ENCODE measurements around the gene RRBP1.
A peak's percentile ranks its signal among the peaks of the same experiment; 100 is the strongest.
"Not testable (repeated sequence)": the region's sequence is repeated elsewhere in the genome, so short reads cannot be mapped to it uniquely, and the experiment has no call there.

The RRBP1 gene

GRCh38 chr20:17707951-17708350 is 25.9 kb upstream of the RRBP1 start:
- not testable (repeated sequence) for DNase-seq

- no peak for DNase-seq
Measured at GRCh38 chr20:17706632-17707031, 24.6 kb upstream of the RRBP1 start.

GRCh38 chr20:17705916-17706315 is 23.9 kb upstream of the RRBP1 start:
- DNase-seq, result no peak

- no peak for DNase-seq
Measured at GRCh38 chr20:17704589-17705317, 22.7 kb upstream of the RRBP1 start.

- no peak for DNase-seq
Measured at GRCh38 chr20:17701826-17702225, 19.8 kb upstream of the RRBP1 start.

- DNase-seq, result no peak
Measured at GRCh38 chr20:17700637-17701036, 18.6 kb upstream of the RRBP1 start.

GRCh38 chr20:17699931-17700351 is 17.9 kb upstream of the RRBP1 start, which contains the start of gene BANF2:
Gene BANF2, plus strand, starts transcription at chr20:17699966. Its CDS starts 25,060 bp downstream, at chr20:17725026.
- DNase-seq, result no peak

- DNase-seq, result no peak
Measured at GRCh38 chr20:17698384-17698783, 16.3 kb upstream of the RRBP1 start.

GRCh38 chr20:17697171-17697570 is 15.1 kb upstream of the RRBP1 start:
- DNase-seq, result no peak

GRCh38 chr20:17696287-17696686 is 14.2 kb upstream of the RRBP1 start:
- DNase-seq, result no peak

GRCh38 chr20:17694767-17695166 is 12.7 kb upstream of the RRBP1 start:
- no peak for DNase-seq

GRCh38 chr20:17693444-17694001 is 11.5 kb upstream of the RRBP1 start:
- no peak for DNase-seq

GRCh38 chr20:17691758-17692157 is 9.7 kb upstream of the RRBP1 start:
- DNase-seq, result no peak

GRCh38 chr20:17690144-17690543 is 8.1 kb upstream of the RRBP1 start:
- no peak for DNase-seq

- no peak for DNase-seq
Measured at GRCh38 chr20:17688965-17689364, 6.9 kb upstream of the RRBP1 start.

GRCh38 chr20:17687800-17688199 is 5.8 kb upstream of the RRBP1 start:
- no peak for DNase-seq

- no peak for DNase-seq
Measured at GRCh38 chr20:17685168-17685567, 3.1 kb upstream of the RRBP1 start.

- no peak for DNase-seq
Measured at GRCh38 chr20:17684077-17684888, 2.2 kb upstream of the RRBP1 start.

- no peak for DNase-seq
Measured at GRCh38 chr20:17683218-17684076, 1.4 kb upstream of the RRBP1 start.

- DNase-seq, result no peak
Measured at GRCh38 chr20:17682889-17683198, 802 bp upstream of the RRBP1 start.

GRCh38 chr20:17681726-17682102 is 328 bp downstream of the RRBP1 start:
- DNase-seq, result no peak

- DNase-seq, result peak; percentile 29 to 33
Measured at GRCh38 chr20:17680836-17681725, 961 bp downstream of the RRBP1 start.

Data from AML-193 (cell line).